H1 (cell line): Measurements from ENCODE around the gene TRMT2B. TPM values are rescaled to one million over a fixed set of nuclear protein-coding genes. Genes with fewer than 3 reads are reported as not detected.

Source experiments
- CTCF ChIA-PET: fragments of 300-600 bp; sonication (Branson Sonifier 250); formaldehyde crosslinking; loops from one replicate; lab custom pipeline; 2021; ENCODE audit not compliant: partially characterized antibody; lab: Charles Lee
- POLR2A ChIA-PET: fragments of 300-600 bp; sonication (Branson Sonifier 250); formaldehyde crosslinking; loops from one replicate; lab custom pipeline; 2021; ENCODE audit warnings: inconsistent platforms; ENCODE audit not compliant: partially characterized antibody; lab: Charles Lee
- DNase-seq, 2 experiments: peaks; one replicate each; pipeline versions ENCODE4 v3.0.0 to v3.0.0-alpha.2; 2010 to 2022; ENCODE audit warnings: low spot score in 2 of 2, low read depth in 1 of 2, mixed read lengths in 1 of 2
- FAIRE-seq: peaks from 2 replicates; lab custom pipeline; 2011; peaks lifted over from hg19 to GRCh38; lab: Jason Lieb, UNC
- H2AFZ ChIP-seq: 2 replicates; pipeline ENCODE4 v1.8.1; 2012; ENCODE audit warnings: low read length, inconsistent platforms
- H2AK5ac ChIP-seq: 2 replicates; pipeline ENCODE4 v1.6.1; 2013; ENCODE audit warnings: low read depth, low read length
- H2BK120ac ChIP-seq: replicated peaks from 2 replicates; pipeline ENCODE3; 2013; ENCODE audit warnings: low read depth, low read length, inconsistent platforms
- H2BK12ac ChIP-seq: 2 replicates; pipeline ENCODE4 v1.6.1; 2013; ENCODE audit warnings: low read depth, low read length
- H2BK15ac ChIP-seq: 2 replicates; pipeline ENCODE4 v1.6.1; 2013; ENCODE audit warnings: low read length
- H2BK20ac ChIP-seq: 2 replicates; pipeline ENCODE4 v1.6.1; 2013; ENCODE audit warnings: low read length
- H2BK5ac ChIP-seq: 2 replicates; pipeline ENCODE4 v1.6.1; 2013; ENCODE audit warnings: low read depth, low read length
- H3K14ac ChIP-seq: 2 replicates; pipeline ENCODE4 v1.6.1; 2013; ENCODE audit warnings: inconsistent platforms; ENCODE audit not compliant: insufficient read length
- H3K18ac ChIP-seq: 2 replicates; pipeline ENCODE4 v1.6.1; 2013; ENCODE audit warnings: low read length; ENCODE audit errors: extremely low read depth
- H3K23ac ChIP-seq: 2 replicates; pipeline ENCODE4 v1.6.1; 2013; ENCODE audit warnings: inconsistent platforms; ENCODE audit not compliant: insufficient read length
- H3K23me2 ChIP-seq: 2 replicates; pipeline ENCODE4 v1.6.1; 2013; ENCODE audit warnings: low read depth, low read length
- H3K27ac ChIP-seq: 2 replicates; pipeline ENCODE4 v1.6.1; 2011; ENCODE audit warnings: low read depth, low read length, inconsistent platforms
- H3K27me3 ChIP-seq, 4 experiments: replicated peaks in 1 of 4; 1 replicate in 1 of 4; 2 replicates in 3 of 4; pipeline versions ENCODE4 v1.6.1 to v1.8.1; 2011 to 2013; ENCODE audit warnings: low read length in 3 of 4, mild to moderate bottlenecking in 3 of 4, inconsistent platforms in 2 of 4, mixed read lengths in 2 of 4, moderate library complexity in 1 of 4; ENCODE audit not compliant: control insufficient read depth in 3 of 4, insufficient read depth in 3 of 4; ENCODE audit errors: extremely low read depth in 1 of 4
- H3K36me3 ChIP-seq, 4 experiments: 2 replicates each; pipeline versions ENCODE4 v1.6.1 to v1.8.1; 2011 to 2013; ENCODE audit warnings: mild to moderate bottlenecking in 4 of 4, low read length in 3 of 4, moderate library complexity in 2 of 4, control low read depth in 1 of 4, inconsistent platforms in 1 of 4; ENCODE audit not compliant: insufficient read depth in 4 of 4, control insufficient read depth in 2 of 4
- H3K4ac ChIP-seq: replicated peaks from 2 replicates; pipeline ENCODE3; 2013; ENCODE audit warnings: low read length, low read depth, mixed read lengths, inconsistent platforms; ENCODE audit not compliant: insufficient read length
- H3K4me1 ChIP-seq, 4 experiments: replicated peaks in 1 of 4; 1 replicate in 1 of 4; 2 replicates in 3 of 4; pipeline versions ENCODE4 v1.6.1 to v1.8.1; 2011 to 2013; ENCODE audit warnings: low read length in 3 of 4, inconsistent platforms in 2 of 4, mixed read lengths in 1 of 4; ENCODE audit not compliant: insufficient read depth in 4 of 4, control insufficient read depth in 3 of 4
- H3K4me2 ChIP-seq, 2 experiments: 2 replicates each; pipeline versions ENCODE4 v1.6.1 to v1.8.1; 2011 to 2013; ENCODE audit warnings: low read depth in 2 of 2, low read length in 2 of 2, control low read depth in 1 of 2, inconsistent platforms in 1 of 2, mild to moderate bottlenecking in 1 of 2; ENCODE audit not compliant: insufficient read depth in 1 of 2
- H3K4me3 ChIP-seq, 4 experiments: fragments of 200-600, 300-600 bp in 1 of 4; sonication (generic), shearing (Covaris generic), sonication (Bioruptor Twin) in 1 of 4; 2 replicates each; pipeline versions ENCODE4 v1.5.1 to v1.8.1; 2011 to 2016; ENCODE audit warnings: low read length in 4 of 4, low read depth in 3 of 4, control low read depth in 2 of 4, inconsistent platforms in 2 of 4, mild to moderate bottlenecking in 2 of 4, mixed read lengths in 1 of 4, moderate library complexity in 1 of 4; ENCODE audit not compliant: insufficient read depth in 2 of 4; ENCODE audit errors: extremely low read depth in 1 of 4
- H3K56ac ChIP-seq: replicated peaks from 2 replicates; pipeline ENCODE3; 2013; ENCODE audit warnings: low read depth, mild to moderate bottlenecking, mixed read lengths, low read length, inconsistent platforms; ENCODE audit not compliant: insufficient read length
- H3K79me1 ChIP-seq: 2 replicates; pipeline ENCODE4 v1.6.1; 2013; ENCODE audit warnings: low read depth, low read length, control low read depth
- H3K79me2 ChIP-seq, 2 experiments: 2 replicates each; pipeline versions ENCODE4 v1.6.1 to v1.8.1; 2012 to 2013; ENCODE audit warnings: low read length in 2 of 2, mild to moderate bottlenecking in 2 of 2, inconsistent platforms in 1 of 2; ENCODE audit not compliant: insufficient read depth in 2 of 2, control insufficient read depth in 1 of 2
- H3K9ac ChIP-seq, 4 experiments: replicated peaks in 1 of 4; 1 replicate in 1 of 4; 2 replicates in 3 of 4; pipeline versions ENCODE4 v1.6.1 to v1.8.1; 2011 to 2013; ENCODE audit warnings: low read depth in 3 of 4, low read length in 3 of 4, control low read depth in 2 of 4, mild to moderate bottlenecking in 2 of 4, moderate library complexity in 2 of 4, inconsistent platforms in 1 of 4; ENCODE audit errors: extremely low read depth in 1 of 4
- H3K9me3 ChIP-seq, 2 experiments: 2 replicates each; pipeline versions ENCODE4 v1.6.1 to v1.8.1; 2012 to 2013; ENCODE audit warnings: mild to moderate bottlenecking in 2 of 2, moderate library complexity in 2 of 2, control low read depth in 1 of 2, inconsistent platforms in 1 of 2, low read depth in 1 of 2, low read length in 1 of 2, mixed read lengths in 1 of 2; ENCODE audit not compliant: insufficient read depth in 2 of 2
- H4K20me1 ChIP-seq, 2 experiments: replicated peaks in 1 of 2; 2 replicates each; pipeline versions ENCODE3 to v1.8.1; 2011 to 2013; ENCODE audit warnings: inconsistent platforms in 2 of 2, low read length in 2 of 2, mild to moderate bottlenecking in 1 of 2; ENCODE audit not compliant: insufficient read depth in 2 of 2, control insufficient read depth in 1 of 2
- H4K5ac ChIP-seq: 2 replicates; pipeline ENCODE4 v1.6.1; 2013; ENCODE audit warnings: low read length, low read depth, mixed read lengths, inconsistent platforms; ENCODE audit not compliant: insufficient read length
- H4K8ac ChIP-seq: 2 replicates; pipeline ENCODE4 v1.8.0; 2013; ENCODE audit warnings: mild to moderate bottlenecking, moderate library complexity, low read length, inconsistent platforms; ENCODE audit not compliant: insufficient read depth; ENCODE audit errors: extremely low read depth
- H4K91ac ChIP-seq: replicated peaks from 2 replicates; pipeline ENCODE3; 2013; ENCODE audit warnings: low read length, mixed read lengths, inconsistent platforms; ENCODE audit not compliant: insufficient read length
- BCL11A ChIP-seq, 2 experiments: IDR thresholded peaks; one replicate each; pipeline ENCODE4 v1.6.1; 2011; ENCODE audit warnings: low read depth in 2 of 2, low read length in 2 of 2, mild to moderate bottlenecking in 2 of 2
- EGR1 ChIP-seq: IDR thresholded peaks from 2 replicates; pipeline ENCODE4 v1.6.1; 2011; ENCODE audit warnings: low read depth, low read length, borderline replicate concordance
- MAX ChIP-seq: IDR thresholded peaks from 2 replicates; pipeline ENCODE4 v1.6.1; 2012; ENCODE audit warnings: inconsistent platforms
- RFX5 ChIP-seq: IDR thresholded peaks from 2 replicates; pipeline ENCODE4 v1.6.1; 2011; ENCODE audit warnings: low read depth, low read length, improper control_type of control experiment, borderline replicate concordance
- TBP ChIP-seq: IDR thresholded peaks from 2 replicates; pipeline ENCODE4 v1.6.1; 2011; ENCODE audit warnings: low read depth, low read length, improper control_type of control experiment
- WGBS, 2 experiments: shearing (Covaris generic) in 1 of 2; methylation state at CpG; one replicate each; pipeline versions ENCODE4 v1.1.6 to v1.1.7; 2013 to 2015; ENCODE audit warnings: low lambda C conversion rate in 2 of 2, mixed read lengths in 2 of 2, inconsistent platforms in 1 of 2, low coverage in 1 of 2, missing lambda C conversion rate in 1 of 2; ENCODE audit not compliant: insufficient replicate concordance in 2 of 2, insufficient coverage in 1 of 2, insufficient read length in 1 of 2; ENCODE audit errors: extremely low coverage in 1 of 2, missing lambda C conversion rate in 1 of 2; 5-methylcytosine and 5-hydroxymethylcytosine counted together
- polyA plus RNA-seq, 7 experiments: library from polyadenylated mRNA; depleted of rRNA in 3 of 7; stranded (reverse) in 5 of 7; unstranded in 2 of 7; fragments of >200 nt in 5 of 7; fragments of 200-250 nt in 2 of 7; gene quantifications; 1 replicate in 5 of 7; 2 replicates in 1 of 7; 4 replicates in 1 of 7; pipeline versions ENCODE4 v1.2.1 to v1.2.3, GENCODE V29; 2011 to 2013; ENCODE audit warnings: missing spikeins in 2 of 7, mixed read lengths in 2 of 7
- total RNA-seq: library from RNA; stranded (reverse); fragmentation: NEBNext Ultra II Directional; extraction: Animal tissue kit (Norgen Biotek cat#: 25700); gene quantifications from 2 replicates; pipeline ENCODE4 v1.2.1, GENCODE V29; 2021

Gene TRMT2B
- total and polyA plus RNA-seq, 2 of the 8 experiments (the other 6 are each of a cell fraction or from before 2014, with no cell fraction given) = 12.1 to 12.4 TPM

GRCh38 chrX:101091817-101092216, 39.9 kb upstream of the TRMT2B start:
- Histone ChIP-seq H3K4me1 (no peaks in the 10 kb centered on the region), H3K23ac (no peak overlapping the region), H2AK5ac (no peak overlapping the region), H3K79me1 (no peaks in the 10 kb centered on the region), H3K23me2 (no peaks in the 10 kb centered on the region; the same call in 1 of the 2 replicates), H4K91ac (no peak overlapping the region), H2BK15ac (no peak overlapping the region), H3K56ac (no peak overlapping the region), H2BK120ac (no peak overlapping the region), H3K4ac (no peak overlapping the region), H4K20me1 (no peaks in the 10 kb centered on the region), H3K18ac (no peak overlapping the region), H3K9me3 (no peaks in the 10 kb centered on the region), H3K36me3 (no peaks in the 10 kb centered on the region), H4K5ac (no peak overlapping the region), H3K27me3 (no peaks in the 10 kb centered on the region), H4K8ac (no peak overlapping the region), H3K4me3 (no peak overlapping the region), H2BK5ac (no peak overlapping the region), H2BK20ac (no peak overlapping the region), H2AFZ (no peak overlapping the region), H3K14ac (no peak overlapping the region), H3K27ac (no peak overlapping the region), H3K79me2 (no peaks in the 10 kb centered on the region), H2BK12ac (no peak overlapping the region), H3K9ac (no peak overlapping the region), H3K4me2 (no peak overlapping the region)
- CTCF ChIA-PET = interaction anchor here (0.7 kb wide), 1 partner anchor 97 kb away, joined by 3 read pairs; no protein-coding TSS in a partner anchor
- no peak for FAIRE-seq
- POLR2A ChIA-PET = interaction anchor here (1.7 kb wide), 1 partner anchor 12 kb away, joined by 7 read pairs; no protein-coding TSS in a partner anchor
- DNase-seq = no peak
- no CpG with 5 or more reads among the region's 1 CpG for WGBS, 2 experiments
- no peak for TF ChIP-seq EGR1
- no peak for TF ChIP-seq TBP
- no peak for TF ChIP-seq RFX5
- TF ChIP-seq BCL11A (IDR thresholded peaks at IDR 0.05; ENCODE audit: low read depth in 2 of 2, low read length in 2 of 2) = no peak
- TF ChIP-seq MAX = no peak
